Measurements from ENCODE around the gene LRCH4.
"Not testable (repeated sequence)": the region's sequence is repeated elsewhere in the genome, so short reads cannot be mapped to it uniquely, and the experiment has no call there.

The LRCH4 gene

GRCh38 chr7:100566018-100566531, 19.9 kb downstream of the LRCH4 start:
- Histone ChIP-seq H3K4me3 (ENCODE audit: low read depth in 1 of 2, low read length in 2 of 2) (no peak overlapping the region), H4K20me1 (ENCODE audit: insufficient read depth, low read length) (peaks cover 21% of the 10 kb centered on the region), H3K36me3 (ENCODE audit: insufficient read depth, low read length) (peaks cover 9% of the 10 kb centered on the region; the same call in 1 of the 2 replicates), H3K79me2 (ENCODE audit: insufficient read depth, low read length) (no peaks in the 10 kb centered on the region), H2AFZ (ENCODE audit: low read depth, low read length) (no peak overlapping the region), H3K9me3 (ENCODE audit: insufficient read depth, low read length, severe bottlenecking) (no peaks in the 10 kb centered on the region), H3K27ac (ENCODE audit: low read length) (no peak overlapping the region), H3K4me1 (ENCODE audit: insufficient read depth, low read length) (peaks cover 24% of the 10 kb centered on the region), H3K9ac (ENCODE audit: low read depth, low read length) (no peak overlapping the region), H3K4me2 (ENCODE audit: insufficient read depth, low read length) (no peak overlapping the region), H3K27me3 (ENCODE audit: insufficient read depth, low read length, poor library complexity) (peaks cover 9% of the 10 kb centered on the region)
- ATAC-seq (ENCODE audit: insufficient read depth, low read depth) (no peak), DNase-seq (no peak)
- no peak for TF ChIP-seq CTCF (IDR thresholded peaks at IDR 0.05; ENCODE audit: borderline replicate concordance, extremely low read depth, low read length, poor library complexity, severe bottlenecking)
- TF ChIP-seq EZH2 (IDR thresholded peaks at IDR 0.05; ENCODE audit: borderline replicate concordance, low read depth, low read length, severe bottlenecking) = no peak

- no peak for TF ChIP-seq EZH2 (IDR thresholded peaks at IDR 0.05; ENCODE audit: borderline replicate concordance, low read depth, low read length, severe bottlenecking)
- no peak for TF ChIP-seq CTCF (IDR thresholded peaks at IDR 0.05; ENCODE audit: borderline replicate concordance, extremely low read depth, low read length, poor library complexity, severe bottlenecking)
These were observed 20.8 kb downstream of the LRCH4 start for GRCh38 chr7:100565133-100565571.

GRCh38 chr7:100564405-100564804, 21.5 kb downstream of the LRCH4 start:
- not testable (repeated sequence) for H3K9ac ChIP-seq (ENCODE audit: low read depth, low read length); H3K4me2 ChIP-seq (ENCODE audit: insufficient read depth, low read length); H3K79me2 ChIP-seq (ENCODE audit: insufficient read depth, low read length); H3K4me3 ChIP-seq (ENCODE audit: low read depth in 1 of 2, low read length in 2 of 2); H2AFZ ChIP-seq (ENCODE audit: low read depth, low read length); H3K4me1 ChIP-seq (ENCODE audit: insufficient read depth, low read length); H3K9me3 ChIP-seq (ENCODE audit: insufficient read depth, low read length, severe bottlenecking); ATAC-seq (ENCODE audit: insufficient read depth, low read depth); H3K27me3 ChIP-seq (ENCODE audit: insufficient read depth, low read length, poor library complexity); DNase-seq
- Histone ChIP-seq H4K20me1 (ENCODE audit: insufficient read depth, low read length) (peaks cover 17% of the 10 kb centered on the region), H3K27ac (ENCODE audit: low read length) (0 out of 2 replicates have a peak overlapping the region, but pooled peaks have one; percentile 4), H3K36me3 (ENCODE audit: insufficient read depth, low read length) (peaks cover 14% of the 10 kb centered on the region)

More at GRCh38 chr7:100565133-100565571, 20.8 kb downstream of the LRCH4 start:
- H2AFZ ChIP-seq (ENCODE audit: low read depth, low read length) = no peak overlapping the region
- H3K4me3 ChIP-seq (ENCODE audit: low read depth in 1 of 2, low read length in 2 of 2) = no peak overlapping the region
- H3K4me2 ChIP-seq (ENCODE audit: insufficient read depth, low read length) = no peak overlapping the region
- H3K9ac ChIP-seq (ENCODE audit: low read depth, low read length) = no peak overlapping the region
- peaks cover 14% of the 10 kb centered on the region for H3K4me1 ChIP-seq (ENCODE audit: insufficient read depth, low read length)
- no peak overlapping the region for H3K27ac ChIP-seq (ENCODE audit: low read length)
- no peak for ATAC-seq (ENCODE audit: insufficient read depth, low read depth)
- no peaks in the 10 kb centered on the region for H3K9me3 ChIP-seq (ENCODE audit: insufficient read depth, low read length, severe bottlenecking)
- H3K36me3 ChIP-seq (ENCODE audit: insufficient read depth, low read length) = peaks cover 12% of the 10 kb centered on the region
- peaks cover 17% of the 10 kb centered on the region for H4K20me1 ChIP-seq (ENCODE audit: insufficient read depth, low read length)
- no peaks in the 10 kb centered on the region for H3K79me2 ChIP-seq (ENCODE audit: insufficient read depth, low read length)
- DNase-seq = no peak
- peaks cover 7% of the 10 kb centered on the region for H3K27me3 ChIP-seq (ENCODE audit: insufficient read depth, low read length, poor library complexity)

- Histone ChIP-seq H3K9ac (ENCODE audit: low read depth, low read length) (no peak overlapping the region), H3K4me3 (ENCODE audit: low read depth in 1 of 2, low read length in 2 of 2) (no peak overlapping the region), H3K36me3 (ENCODE audit: insufficient read depth, low read length) (peaks cover 17% of the 10 kb centered on the region), H3K27ac (ENCODE audit: low read length) (0 out of 2 replicates have a peak overlapping the region, but pooled peaks have one; percentile 4), H3K4me1 (ENCODE audit: insufficient read depth, low read length) (peaks cover 3% of the 10 kb centered on the region; the same call in 1 of the 2 replicates), H3K79me2 (ENCODE audit: insufficient read depth, low read length) (no peaks in the 10 kb centered on the region), H4K20me1 (ENCODE audit: insufficient read depth, low read length) (peaks cover 14% of the 10 kb centered on the region), H3K9me3 (ENCODE audit: insufficient read depth, low read length, severe bottlenecking) (no peaks in the 10 kb centered on the region), H3K4me2 (ENCODE audit: insufficient read depth, low read length) (no peak overlapping the region), H2AFZ (ENCODE audit: low read depth, low read length) (no peak overlapping the region), H3K27me3 (ENCODE audit: insufficient read depth, low read length, poor library complexity) (no peaks in the 10 kb centered on the region)
- peak; percentile 98 for TF ChIP-seq CTCF (IDR thresholded peaks at IDR 0.05; ENCODE audit: borderline replicate concordance, extremely low read depth, low read length, poor library complexity, severe bottlenecking)
- no peak for TF ChIP-seq EZH2 (IDR thresholded peaks at IDR 0.05; ENCODE audit: borderline replicate concordance, low read depth, low read length, severe bottlenecking)
- peak; percentile 83 for DNase-seq
- peak; percentile 82 for ATAC-seq (ENCODE audit: insufficient read depth, low read depth)
These were observed 22.0 kb downstream of the LRCH4 start for GRCh38 chr7:100563809-100564400.
